Effector CD4-positive, alpha-beta T cell (primary cell): ENCODE data around the gene MPG.
"Not testable (repeated sequence)": the region's sequence is repeated elsewhere in the genome, so short reads cannot be mapped to it uniquely, and the experiment has no call there.

Experiments
- DNase-seq: peaks from one replicate; pipeline ENCODE4 v3.0.0-alpha.2; 2020

Gene MPG

DNA sequence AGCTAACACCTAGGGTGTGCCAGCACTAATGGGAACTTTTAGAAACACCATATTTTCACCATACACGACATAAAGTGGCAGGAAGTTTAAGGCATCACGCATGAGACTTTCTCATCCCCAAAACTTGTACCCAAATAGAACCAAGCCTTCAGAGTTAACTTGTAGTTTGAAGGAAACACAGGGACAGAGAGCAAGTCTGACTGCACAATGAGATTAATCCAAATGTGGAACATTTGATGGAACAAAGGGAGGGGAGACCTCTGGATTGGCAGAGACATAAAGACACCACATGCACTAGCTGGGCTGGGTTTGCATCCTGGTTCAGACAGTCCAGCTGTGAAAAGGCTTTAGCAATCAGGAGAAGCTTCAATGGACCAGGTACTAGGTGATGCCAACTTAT, 36.3 kb downstream of the MPG start:
- no peak for DNase-seq

DNA sequence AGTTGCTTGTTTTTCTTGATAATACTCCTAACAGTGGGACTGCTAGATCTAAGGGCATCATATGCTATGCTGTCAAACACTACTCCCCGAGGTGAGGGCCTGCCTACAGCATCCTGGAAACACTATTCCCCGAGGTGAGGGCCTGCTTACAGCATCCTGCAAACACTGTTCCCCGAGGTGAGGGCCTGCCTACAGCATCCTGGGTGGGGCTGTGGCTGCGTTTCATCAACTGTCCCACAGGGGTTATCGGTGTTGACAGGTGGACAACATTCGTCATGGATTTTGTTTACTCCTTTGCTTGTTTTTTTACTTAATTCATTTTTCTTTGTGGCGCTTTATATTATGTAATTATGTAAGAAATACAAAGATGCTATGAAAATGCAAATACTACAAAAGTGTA, 38.0 kb downstream of the MPG start:
- no peak for DNase-seq

DNA sequence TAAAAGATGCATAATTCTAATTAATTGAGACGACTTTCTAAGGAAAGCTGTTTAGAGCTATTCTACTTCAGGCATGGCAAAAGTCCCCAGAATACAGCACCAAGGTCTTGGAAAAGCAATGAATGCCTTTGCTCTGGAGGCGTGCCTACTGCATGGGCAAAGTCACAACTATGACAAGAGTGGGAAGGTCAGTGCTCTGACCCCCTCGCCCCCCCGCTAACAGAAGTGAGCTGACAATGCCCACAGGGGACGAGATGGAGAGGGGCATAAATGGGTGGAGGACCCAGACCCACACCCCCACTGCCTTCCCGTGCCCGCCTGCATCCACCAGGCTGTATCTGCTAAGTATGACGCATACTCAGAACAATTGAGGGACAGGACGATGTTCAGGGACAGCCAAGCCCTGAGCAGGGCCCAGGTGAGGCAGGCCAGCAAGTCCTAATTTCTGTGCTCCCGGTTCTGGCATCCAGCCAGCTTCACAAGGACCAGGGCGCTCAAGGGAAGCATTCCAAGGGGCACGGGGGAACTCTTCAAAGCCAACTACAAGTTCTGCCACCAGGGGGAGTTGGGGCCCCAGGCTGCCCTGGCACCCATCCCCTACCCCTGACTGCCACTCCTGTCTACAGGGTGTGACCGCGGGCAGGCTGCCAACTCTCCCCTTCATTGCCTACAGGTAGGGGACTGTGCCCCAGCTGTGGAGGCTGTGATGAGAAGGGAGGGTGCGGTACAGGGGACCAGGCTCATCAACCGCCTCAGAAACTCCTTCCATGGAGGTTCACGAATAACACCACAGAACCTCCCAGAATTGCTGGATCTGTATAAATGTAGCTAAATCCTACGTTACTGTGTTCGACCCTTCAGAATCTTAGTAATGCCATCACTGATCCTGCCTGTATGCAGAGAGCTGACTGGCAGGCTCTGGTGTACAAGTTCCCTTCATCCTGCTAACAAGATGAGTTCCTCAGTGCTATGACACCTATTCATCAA, 39.6 kb downstream of the MPG start:
- peak; percentile 52 for DNase-seq

DNA sequence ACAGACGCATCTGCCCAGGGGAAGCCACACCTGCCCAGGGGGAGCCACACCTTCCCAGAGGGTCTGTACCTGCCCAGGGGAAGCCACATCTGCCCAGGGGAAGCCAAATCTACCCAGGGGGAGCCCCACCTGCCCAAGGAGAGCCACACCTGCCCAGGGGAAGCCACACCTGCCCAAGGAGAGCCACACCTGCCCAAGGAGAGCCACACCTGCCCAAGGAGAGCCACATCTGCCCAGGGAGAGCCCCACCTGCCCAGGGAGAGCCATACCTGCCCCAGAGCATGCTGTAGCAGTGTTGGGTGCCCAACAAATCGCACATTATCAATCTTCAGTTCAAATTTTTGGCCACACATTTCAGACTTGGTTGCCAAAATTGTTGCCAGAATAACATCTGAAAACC, 40.8 kb downstream of the MPG start:
- no peak for DNase-seq

DNA sequence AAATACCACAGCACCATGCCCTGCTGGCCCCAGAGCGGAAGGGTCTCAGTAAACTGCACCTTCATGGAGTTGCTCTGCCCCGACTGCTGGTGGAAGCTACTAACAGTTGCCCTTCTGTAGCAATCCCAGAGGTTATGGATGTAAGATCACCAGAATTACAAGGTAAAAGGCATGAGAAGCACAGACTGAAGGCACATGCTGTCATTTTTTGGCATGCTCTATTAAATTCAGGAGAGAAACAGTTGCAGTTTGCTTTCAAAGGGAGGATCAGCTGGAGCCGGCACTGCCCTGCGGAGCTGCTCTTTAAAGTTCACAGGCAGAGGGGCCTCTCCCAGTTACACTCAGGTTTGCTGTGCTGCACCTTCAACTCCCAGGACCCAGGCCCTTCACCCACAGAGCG, 41.3 kb downstream of the MPG start:
- DNase-seq = no peak

DNA sequence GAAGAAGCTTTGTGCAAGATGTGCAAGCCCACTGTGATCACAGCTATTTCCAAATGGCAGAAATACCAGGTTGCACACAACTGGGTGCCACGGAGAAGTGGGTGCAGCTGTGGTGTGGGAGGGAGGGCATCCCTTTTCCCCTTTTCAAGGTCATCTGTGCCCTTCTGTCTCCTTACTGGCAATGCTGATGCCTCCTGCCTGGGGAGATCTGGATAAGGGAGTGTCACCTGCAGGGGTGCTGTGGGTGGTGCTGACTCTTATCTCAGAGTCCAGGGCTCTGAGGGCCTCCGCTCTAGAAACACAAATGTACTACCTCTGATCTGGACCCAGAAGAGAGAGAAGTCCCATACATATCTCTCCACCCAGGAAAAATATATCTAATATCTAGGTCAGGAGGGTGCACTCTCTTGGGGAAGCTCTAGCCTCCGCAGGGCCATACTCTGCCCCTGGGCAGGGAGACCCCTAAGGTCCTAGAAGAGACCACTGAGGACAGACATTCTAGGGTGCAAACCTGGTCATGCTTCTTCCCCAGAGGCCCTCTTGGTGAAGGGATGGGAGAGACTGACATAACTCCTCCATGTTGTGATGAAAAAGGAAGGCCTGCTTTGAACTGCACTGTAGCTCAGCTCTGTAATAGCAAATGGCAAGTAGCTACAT, 41.9 kb downstream of the MPG start:
- no peak for DNase-seq

DNA sequence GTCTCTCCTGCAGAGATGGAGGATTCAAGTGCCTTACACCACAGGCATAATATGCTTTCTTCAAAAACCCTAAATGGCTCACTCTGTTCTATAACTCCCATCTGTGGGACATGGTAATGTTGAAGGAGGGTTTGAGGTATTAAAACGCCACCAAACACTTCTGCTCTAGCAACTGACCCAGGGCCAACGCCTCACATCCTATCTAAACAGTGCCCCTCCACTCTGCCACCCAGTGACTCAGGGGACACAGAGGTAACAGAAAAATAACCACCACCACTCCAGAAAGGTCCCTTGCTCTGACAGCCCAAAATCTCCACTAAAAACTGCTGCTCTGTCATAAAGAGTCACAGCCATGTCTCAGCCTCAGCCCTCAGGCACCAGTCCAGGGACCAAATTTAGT, 42.7 kb downstream of the MPG start:
- no peak for DNase-seq

DNA sequence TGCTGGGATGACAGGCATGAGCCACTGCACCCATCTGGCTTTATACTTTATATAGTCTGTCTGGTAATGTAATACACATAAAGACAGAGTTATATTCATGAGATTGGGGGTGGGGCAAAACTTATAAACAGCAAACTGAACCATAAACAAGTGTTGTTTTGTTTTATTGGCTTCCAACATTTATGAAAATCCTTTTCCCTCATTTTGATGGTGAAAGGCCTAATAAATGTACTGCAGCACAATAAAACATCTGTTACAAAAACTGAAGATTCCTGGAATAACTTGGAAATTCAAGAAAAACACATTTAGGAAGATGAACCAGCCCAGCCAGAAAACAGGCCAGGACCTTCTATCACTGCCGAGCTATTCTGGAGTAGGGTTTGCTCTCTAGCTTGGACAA, 44.3 kb downstream of the MPG start:
- DNase-seq = no peak

DNA sequence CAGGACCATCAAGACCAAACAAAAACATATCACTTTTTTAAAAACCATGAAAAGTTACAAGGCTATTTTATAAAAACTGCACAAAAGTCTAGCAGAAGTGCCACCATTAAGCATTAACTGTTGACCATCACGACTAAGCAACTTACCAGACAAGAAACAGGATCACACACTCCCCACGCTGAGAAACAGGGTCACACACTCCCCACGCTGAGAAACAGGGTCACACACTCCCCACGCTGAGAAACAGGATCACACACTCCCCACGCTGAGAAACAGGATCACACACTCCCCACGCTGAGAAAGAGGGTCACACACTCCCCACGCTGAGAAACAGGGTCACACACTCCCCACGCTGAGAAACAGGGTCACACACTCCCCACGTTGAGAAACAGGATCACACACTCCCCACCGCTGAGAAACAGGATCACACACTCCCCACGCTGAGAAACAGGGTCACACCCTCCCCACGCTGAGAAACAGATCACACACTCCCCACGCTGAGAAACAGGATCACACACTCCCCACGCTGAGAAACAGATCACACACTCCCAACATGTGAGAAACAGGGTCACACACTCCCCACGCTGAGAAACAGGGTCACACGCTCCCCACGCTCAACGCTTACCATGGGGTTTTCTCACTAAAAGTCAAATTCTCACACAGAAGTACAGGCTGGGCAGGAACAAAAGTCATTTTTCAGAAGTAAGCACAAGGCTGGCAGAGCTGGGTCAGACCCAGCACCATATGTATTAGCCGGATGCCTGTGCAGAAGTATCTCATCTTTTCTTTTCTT, 45.7 kb downstream of the MPG start:
- DNase-seq = not testable (repeated sequence)

DNA sequence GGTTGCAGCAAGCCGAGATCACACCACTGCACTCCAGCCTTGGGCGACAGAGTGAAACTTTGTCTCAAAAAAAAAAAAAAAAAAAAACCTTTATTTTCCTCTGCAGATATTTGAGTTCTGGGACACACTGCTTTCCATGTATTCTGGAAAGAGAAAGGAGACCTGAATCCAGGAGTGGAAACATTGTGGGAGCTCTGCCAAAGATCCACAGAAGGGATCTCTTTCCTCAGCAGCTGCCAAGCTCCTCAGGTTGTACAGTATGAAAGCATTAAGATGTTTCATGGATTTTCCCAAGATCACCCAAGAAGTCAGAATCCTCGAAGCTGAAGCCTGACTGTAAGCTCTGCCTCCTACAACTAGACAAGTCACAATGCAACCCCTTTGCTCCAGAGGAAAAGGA, 47.0 kb downstream of the MPG start:
- no peak for DNase-seq

DNA sequence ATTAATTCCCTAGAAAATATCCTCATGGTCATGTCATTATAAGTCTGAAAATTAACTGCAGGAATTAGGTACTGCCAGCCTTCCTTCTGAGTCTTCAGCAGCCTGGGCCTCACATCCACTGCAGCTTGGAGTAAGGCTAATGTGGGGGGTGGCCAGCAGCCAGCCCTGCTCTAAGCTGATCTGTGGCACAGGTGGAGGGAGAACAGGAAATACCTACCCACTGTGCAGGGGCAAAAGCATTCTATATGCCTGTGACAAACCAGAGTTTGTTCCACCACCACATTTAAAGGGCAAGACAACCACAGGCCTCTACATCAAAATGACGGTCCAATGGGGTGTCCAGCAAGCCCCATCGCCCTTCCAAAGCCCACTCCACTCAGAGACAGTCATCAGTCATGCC, 51.0 kb downstream of the MPG start:
- no peak for DNase-seq

DNA sequence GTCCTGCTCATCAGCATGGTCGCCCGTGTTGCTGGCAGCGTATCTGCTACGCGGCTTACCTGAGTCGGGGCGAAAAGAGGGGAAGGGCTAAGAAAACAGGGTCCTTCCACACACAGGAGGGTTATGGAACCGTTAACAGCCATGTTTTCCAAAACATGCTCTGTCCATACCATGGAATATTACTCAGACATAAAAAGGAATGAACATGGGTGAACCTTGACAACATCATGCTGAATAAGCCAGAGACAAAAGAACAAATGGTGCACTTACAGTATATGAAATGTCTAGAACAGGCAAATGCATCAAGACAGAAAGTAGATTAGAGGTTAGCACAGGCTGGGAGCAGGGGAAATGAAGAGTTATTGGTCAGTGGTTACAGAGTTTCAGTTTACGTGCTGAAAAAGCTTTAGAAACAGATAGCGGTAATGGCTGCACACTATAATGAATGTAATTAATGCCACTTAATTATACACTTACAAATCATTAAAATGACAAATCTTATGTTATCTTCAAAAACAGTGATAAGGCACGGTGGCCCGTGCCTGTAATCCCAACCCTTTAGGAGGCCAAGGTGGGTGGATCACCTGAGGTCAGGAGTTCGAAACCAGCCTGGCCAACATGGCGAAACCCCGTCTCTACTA, 52.6 kb downstream of the MPG start:
- no peak for DNase-seq

DNA sequence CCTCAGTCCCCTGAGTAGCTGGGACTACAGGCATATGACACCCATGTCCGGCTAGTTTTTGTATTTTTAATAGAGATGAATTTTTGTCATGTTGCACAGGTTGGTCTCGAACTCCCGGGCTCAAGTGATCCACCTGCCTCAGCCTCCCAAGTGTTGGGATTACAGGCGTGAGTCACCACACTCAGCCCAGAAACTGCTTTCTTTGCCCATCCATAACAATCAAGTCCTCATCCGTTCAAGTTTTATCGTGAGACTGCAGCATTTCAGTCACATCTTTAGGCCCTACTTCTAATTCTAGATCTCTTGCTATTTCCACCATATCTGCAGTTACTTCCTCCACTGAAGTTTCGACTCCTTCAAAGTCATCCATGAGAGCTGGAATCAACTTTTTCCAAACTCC, 54.1 kb downstream of the MPG start:
- no peak for DNase-seq

DNA sequence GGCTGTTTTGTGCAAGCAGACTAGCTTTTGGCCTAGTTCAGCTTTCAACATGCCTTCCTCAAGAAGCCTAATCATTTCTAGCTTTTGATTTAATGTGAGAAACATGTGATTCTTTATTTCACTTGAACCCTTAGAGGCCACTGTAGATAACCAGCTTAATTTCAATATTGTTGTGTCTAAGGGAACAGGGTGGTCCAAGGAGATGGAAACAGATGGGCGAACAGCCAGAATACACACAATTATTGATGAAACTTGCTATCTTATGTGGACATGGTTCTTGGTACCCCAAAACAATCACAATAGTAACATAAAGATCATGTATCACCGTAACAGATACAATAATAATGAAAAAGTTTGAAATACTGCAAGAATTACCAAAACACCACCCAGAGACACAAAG, 55.7 kb downstream of the MPG start:
- DNase-seq = no peak
